HG03571 (cell line): ENCODE data around the gene ARL11.
A peak's percentile ranks its signal among the peaks of the same experiment; 100 is the strongest.
"Not testable (repeated sequence)": the region's sequence is repeated elsewhere in the genome, so short reads cannot be mapped to it uniquely, and the experiment has no call there.

Experiments
- ATAC-seq: cut with Tn5 transposase; IDR thresholded peaks from one replicate; pipeline ENCODE4 v1.9.1; 2021; ENCODE audit not compliant: unreplicated experiment

ARL11 gene

DNA sequence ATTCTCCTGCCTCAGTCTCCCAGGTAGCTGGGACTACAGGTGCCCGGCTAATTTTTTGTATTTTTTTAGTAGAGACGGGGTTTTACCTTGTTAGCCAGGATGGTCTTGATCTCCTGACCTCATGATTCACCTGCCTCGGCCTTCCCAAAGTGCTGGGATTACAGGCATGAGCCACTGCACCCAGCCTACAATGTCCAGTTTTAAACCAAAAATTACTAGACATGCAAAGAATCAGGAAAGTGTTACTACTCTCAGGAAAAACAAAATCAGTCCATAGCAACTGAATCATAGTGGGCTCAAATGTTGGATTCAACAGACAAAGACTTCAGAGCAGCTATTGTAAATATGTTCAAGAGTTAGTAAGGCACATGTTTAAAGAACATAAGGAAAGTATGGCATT is 16.3 kb upstream of the ARL11 start:
- not testable (repeated sequence) for ATAC-seq

GRCh38 chr13:49615836-49616675 is 12.3 kb upstream of the ARL11 start:
- ATAC-seq = no peak

DNA sequence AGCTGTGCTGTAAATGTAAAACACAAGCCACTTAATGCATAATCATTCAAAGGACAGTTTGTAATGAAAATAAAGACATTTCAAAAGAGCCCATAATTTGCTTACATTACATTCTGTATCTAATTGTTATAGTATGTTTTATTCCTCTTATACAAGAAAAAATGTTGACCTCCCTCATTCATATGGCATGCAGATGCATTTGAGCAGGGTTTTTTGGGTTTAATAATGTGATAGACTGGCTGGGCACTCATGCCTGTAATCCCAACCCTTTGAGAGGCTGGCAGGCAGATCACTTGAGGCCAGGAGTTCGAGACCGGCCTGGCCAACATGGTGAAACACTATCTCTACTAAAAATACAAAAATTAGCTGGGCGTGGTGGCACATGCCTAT is 11.6 kb upstream of the ARL11 start:
- ATAC-seq = no peak

DNA sequence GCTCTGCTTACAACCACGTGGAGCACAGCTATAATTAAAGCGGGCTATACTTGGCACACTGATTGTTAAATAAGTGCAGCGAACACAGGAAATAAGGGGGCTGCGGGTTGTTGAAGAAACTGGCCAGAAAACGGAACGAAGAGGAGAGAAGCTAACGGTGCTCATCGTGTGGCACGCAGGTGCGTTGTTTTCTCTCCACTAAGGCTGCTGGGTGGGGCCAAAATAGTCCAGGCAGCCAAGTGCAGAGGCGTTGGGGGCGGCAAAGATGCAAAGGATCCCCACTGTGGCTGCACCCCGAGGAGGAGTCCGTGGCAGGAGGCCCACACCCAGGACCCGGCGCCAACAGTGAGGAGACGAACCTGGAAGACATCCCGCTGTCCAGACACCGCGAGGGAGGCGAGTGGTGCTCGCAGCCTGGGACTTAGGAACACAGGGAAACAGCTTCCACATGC is 8.1 kb upstream of the ARL11 start:
- ATAC-seq = peak; percentile 88

GRCh38 chr13:49622174-49622946 is 5.9 kb upstream of the ARL11 start:
- no peak for ATAC-seq

DNA sequence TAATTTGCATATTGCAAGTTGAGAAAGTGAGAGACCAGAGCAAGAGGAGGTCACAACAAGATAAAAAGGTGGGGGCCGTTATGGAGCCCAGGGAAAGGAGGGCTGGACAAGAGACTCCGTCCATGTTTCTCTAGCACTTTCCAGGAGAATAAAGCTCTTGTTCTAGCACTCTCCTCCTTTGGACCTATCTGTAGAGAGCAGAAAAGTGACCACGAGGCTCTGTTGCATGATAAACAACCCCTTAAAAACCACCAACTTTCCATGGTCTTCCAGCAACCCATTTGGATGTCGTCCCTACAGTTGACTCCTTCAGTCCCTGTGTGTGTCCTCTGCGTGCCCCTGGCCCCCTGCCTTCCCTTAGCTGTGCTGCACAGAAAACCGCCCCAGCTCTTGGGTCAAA is 4.1 kb upstream of the ARL11 start:
- ATAC-seq = no peak

- no peak for ATAC-seq
Observed at GRCh38 chr13:49625392-49626079, 2.8 kb upstream of the ARL11 start.

DNA sequence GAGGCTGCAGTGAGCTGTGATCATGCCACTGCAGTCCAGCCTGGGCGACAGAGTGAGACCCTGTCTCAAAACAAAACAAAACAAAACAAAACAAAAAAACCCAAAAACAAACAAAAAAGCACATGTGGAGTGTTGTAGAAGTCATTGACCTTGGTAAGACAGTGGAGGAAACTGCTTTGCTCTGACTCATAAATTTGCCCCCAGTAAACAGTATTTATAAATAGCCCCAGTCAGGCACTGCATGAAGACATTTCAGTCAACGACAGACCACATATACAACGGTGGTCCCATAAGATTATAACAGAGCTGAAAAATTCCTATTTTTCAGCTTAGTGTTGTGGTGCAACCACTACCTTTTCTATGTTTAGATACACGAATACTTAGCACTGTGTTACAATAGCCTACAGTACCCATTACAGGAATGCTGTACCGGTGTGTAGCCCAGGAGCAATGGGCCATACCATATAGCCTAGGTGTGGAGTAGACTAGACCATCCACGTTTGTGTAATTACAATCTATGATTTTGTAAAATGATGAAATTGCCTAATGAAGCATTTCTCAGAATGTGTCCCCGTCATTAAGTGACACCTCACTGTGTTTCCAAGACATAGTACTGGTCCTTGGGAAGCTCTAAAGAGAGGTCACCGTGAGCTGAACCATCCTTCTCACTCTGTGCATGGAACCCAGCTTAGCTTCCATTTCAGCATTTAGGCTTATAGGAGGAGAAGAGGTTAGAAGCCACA is 1.1 kb downstream of the ARL11 start:
- ATAC-seq = no peak

DNA sequence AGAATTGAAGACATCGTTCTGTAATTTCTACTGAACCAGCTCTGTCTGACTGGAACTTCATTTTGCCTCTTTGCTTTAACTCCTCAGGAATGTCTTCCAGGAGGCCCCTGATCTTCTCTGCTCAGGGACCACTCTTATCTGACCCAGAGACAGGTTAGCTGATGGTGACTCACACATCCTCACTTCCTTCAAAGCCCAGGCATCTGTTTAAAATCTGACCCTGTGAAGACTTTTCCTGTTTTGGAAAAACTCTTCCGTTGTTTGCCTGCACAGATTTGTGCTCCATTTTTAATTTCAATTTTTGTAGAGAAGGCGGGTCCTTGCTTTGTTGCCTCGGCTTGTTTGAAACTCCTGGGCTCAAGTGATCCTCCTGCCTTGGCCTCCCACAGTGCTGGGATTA is 1.6 kb downstream of the ARL11 start:
- ATAC-seq = no peak

DNA sequence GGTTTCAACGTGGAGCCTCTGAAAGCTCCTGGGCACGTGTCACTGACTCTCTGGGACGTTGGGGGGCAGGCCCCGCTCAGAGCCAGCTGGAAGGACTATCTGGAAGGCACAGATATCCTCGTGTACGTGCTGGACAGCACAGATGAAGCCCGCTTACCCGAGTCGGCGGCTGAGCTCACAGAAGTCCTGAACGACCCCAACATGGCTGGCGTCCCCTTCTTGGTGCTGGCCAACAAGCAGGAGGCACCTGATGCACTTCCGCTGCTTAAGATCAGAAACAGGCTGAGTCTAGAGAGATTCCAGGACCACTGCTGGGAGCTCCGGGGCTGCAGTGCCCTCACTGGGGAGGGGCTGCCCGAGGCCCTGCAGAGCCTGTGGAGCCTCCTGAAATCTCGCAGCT is 2.3 kb downstream of the ARL11 start:
- no peak for ATAC-seq

DNA sequence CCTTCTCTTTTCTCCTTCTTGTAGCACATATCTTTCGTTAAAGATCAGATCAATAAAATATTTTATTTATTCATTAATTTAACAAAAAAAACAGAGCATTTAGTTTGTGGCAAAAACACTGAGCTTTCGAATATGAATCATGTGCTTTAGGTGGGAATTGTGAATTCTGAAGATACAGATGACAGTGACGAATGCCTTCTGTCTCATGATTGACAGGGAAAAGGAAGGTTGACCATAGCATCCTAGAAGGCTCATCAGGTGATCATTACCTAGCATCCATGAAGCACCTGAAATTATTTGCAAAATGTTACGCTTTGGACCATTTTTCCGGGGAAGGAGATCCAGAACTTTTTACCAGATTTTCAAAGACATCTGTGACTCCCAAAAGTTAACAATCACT is 3.8 kb downstream of the ARL11 start:
- no peak for ATAC-seq

GRCh38 chr13:49633710-49634109 is 5.4 kb downstream of the ARL11 start:
- ATAC-seq = no peak

DNA sequence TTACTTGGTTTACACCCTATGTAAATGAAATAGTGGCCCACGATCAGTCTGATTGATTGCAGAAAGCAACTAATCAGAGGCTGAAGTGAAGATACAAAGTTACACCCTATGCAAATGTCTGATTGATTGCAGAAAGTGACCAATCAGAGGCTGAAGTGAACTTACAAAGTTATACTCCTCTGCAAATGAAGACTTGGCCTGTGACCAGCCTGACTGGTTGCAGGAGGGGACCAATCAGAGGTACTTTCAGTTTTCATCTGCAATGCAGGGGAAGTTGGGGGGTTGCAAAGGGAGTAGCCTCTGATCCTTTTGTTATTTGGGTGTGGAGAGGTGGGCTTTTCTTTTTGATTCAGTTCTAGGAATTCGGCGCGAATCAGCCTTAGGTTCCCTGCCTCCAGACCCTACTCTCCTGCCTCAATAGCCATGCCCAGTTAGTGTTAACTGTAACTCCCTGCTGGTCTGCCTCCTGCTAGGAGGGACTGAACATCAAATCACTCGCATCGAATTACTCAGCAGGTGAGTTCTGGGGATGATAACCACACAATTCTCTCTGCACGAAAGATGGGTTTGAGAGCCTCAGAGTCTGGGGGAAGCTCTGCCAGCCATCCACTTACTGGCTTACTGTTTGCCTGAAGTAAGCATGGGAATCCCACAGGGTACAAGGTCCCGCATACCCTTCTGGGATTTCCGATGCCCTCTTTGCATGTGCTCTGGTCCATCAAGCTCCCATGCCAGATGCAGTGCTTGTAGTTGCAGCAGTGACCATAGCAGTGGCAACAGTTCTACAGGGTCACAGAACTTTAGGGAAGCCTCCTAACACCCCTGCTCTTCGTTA is 7.5 kb downstream of the ARL11 start:
- ATAC-seq = no peak

DNA sequence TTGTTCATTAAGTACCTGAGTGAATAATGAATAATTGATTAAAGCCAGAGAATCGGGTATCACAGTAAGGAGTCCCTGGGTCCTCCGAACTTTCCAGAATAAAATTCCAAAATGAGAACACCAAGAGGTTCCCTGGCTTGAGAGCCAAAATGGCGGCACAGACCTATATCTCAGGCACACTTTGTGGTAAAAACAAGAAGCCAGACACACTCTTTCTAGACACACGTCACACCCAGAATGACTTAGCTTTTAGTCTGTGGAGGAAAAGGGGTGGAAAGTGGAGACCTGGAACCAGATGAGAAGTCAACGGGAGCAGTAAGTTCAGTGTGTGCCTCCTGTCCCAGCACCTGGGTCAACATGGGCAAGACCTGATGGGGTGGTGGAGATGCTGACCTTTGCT is 8.4 kb downstream of the ARL11 start:
- no peak for ATAC-seq

GRCh38 chr13:49638030-49638743 is 9.9 kb downstream of the ARL11 start:
- ATAC-seq = no peak

DNA sequence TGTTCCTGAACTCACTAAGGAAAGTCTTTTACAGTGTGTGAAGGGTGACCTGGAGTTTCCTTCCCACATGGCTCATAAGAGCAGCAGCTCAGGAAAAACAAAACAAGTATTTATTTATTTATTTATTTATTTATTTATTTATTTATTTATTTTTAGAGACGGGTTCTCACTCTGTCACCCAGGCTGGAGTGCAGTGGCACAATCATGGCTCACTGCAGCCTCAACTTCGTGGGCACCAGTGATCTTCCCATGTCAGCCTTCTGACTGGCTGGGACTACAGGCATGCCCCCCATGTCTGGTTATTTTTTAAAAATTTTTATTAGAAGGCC is 10.4 kb downstream of the ARL11 start:
- no peak for ATAC-seq

- no peak for ATAC-seq
Observed at GRCh38 chr13:49641801-49642291, 13.5 kb downstream of the ARL11 start.

DNA sequence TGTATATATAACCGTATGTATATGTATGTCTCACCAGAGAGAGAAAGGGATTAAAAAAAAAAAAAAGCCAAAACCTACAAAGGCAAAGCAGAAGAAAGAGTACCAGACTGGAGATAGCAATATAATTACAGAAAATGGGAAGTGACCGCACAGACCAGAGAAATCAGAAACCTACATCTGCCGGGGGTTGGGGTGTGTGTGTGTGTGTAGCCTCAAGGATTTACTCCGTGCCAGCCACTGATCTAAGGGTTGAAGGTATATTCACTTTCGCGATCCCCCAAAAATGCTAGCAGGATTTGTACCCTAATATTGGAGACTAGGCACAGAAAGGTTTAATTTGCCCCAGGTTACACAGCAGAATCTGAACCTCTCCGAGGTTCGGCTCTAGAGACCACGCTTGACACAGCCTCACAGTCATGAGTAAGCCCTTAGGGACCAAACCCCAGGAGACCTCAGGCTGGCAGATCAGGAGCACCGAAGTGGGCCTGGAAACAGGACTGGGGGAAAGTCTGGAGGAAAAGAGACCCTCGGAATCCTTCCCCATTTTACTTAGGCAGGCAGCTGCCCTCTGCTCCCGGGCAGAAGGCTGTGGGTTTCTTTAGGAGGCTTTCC is 14.8 kb downstream of the ARL11 start:
- no peak for ATAC-seq

DNA sequence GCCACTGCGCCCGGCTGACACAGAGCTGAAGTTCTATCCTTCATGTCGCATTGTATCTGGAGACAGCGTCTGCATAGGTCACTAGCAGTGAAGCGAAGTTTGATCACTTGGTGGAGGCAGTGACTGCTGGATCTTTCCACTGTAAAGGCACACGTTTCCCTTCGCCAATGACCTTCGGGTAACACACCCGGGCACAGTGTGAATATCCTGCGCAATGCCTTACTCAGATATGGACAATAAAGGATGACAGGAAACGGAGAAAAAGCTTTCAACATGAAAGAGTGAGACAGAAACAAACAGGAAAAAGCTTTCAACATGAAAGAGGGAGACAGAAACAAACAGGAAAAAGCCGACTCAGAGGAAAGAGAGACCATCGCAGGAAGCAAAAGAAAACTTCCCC is 17.1 kb downstream of the ARL11 start:
- ATAC-seq = no peak
